ENCODE data around the gene VASH2. TPM values are rescaled to one million over a fixed set of nuclear protein-coding genes. Genes with fewer than 3 reads are reported as not detected.
"Not testable (repeated sequence)": the region's sequence is repeated elsewhere in the genome, so short reads cannot be mapped to it uniquely, and the experiment has no call there.

Gene VASH2
- total RNA-seq, 1 donor from 2014 or later: 4.2 TPM

GRCh38 chr1:212962509-212962908 lies 12.2 kb downstream of the VASH2 start:
- no peaks in the 10 kb centered on the region for H3K4me1 ChIP-seq
- no peak for DNase-seq (ENCODE audit: extremely low spot score in 2 of 2)
- no peaks in the 10 kb centered on the region for H3K9me3 ChIP-seq
- TF ChIP-seq CTCF (IDR thresholded peaks at IDR 0.05): no peak
- no peak for TF ChIP-seq POLR2A (IDR thresholded peaks at IDR 0.05)
- no peak for TF ChIP-seq POLR2AphosphoS5 (IDR thresholded peaks at IDR 0.05; ENCODE audit: insufficient read depth in 1 of 2, low read depth in 1 of 2)
- no peak overlapping the region for H3K4me3 ChIP-seq
- H3K27me3 ChIP-seq: no peaks in the 10 kb centered on the region
- no peak overlapping the region for H3K27ac ChIP-seq
- intact Hi-C loops (cut with DNase I): no loop called here
- no peaks in the 10 kb centered on the region for H3K36me3 ChIP-seq

GRCh38 chr1:212964102-212964501 lies 13.8 kb downstream of the VASH2 start:
- H3K36me3 ChIP-seq: no peaks in the 10 kb centered on the region
- no peak for DNase-seq (ENCODE audit: extremely low spot score in 2 of 2)
- H3K4me3 ChIP-seq: no peak overlapping the region
- no peaks in the 10 kb centered on the region for H3K4me1 ChIP-seq
- H3K27me3 ChIP-seq: no peaks in the 10 kb centered on the region
- no peaks in the 10 kb centered on the region for H3K9me3 ChIP-seq
- intact Hi-C loops (cut with DNase I): no loop called here
- no peak for TF ChIP-seq CTCF (IDR thresholded peaks at IDR 0.05)
- TF ChIP-seq POLR2A (IDR thresholded peaks at IDR 0.05): no peak
- TF ChIP-seq POLR2AphosphoS5 (IDR thresholded peaks at IDR 0.05; ENCODE audit: insufficient read depth in 1 of 2, low read depth in 1 of 2): no peak
- no peak overlapping the region for H3K27ac ChIP-seq

GRCh38 chr1:212964993-212965392 lies 14.7 kb downstream of the VASH2 start:
- DNase-seq (ENCODE audit: extremely low spot score in 2 of 2); H3K9me3 ChIP-seq; intact Hi-C loops (cut with DNase I); H3K4me1 ChIP-seq; H3K27ac ChIP-seq; H3K4me3 ChIP-seq; H3K27me3 ChIP-seq; H3K36me3 ChIP-seq: not testable (repeated sequence)

- intact Hi-C loops (cut with DNase I): no loop called here
These were observed 16.3 kb downstream of the VASH2 start for GRCh38 chr1:212966616-212967015.

GRCh38 chr1:212967801-212968200 lies 17.5 kb downstream of the VASH2 start:
- Histone ChIP-seq H3K4me3 (no peak overlapping the region), H3K4me1 (no peaks in the 10 kb centered on the region), H3K9me3 (no peaks in the 10 kb centered on the region), H3K27me3 (no peaks in the 10 kb centered on the region), H3K27ac (no peak overlapping the region), H3K36me3 (no peaks in the 10 kb centered on the region)
- intact Hi-C loops (cut with DNase I): no loop called here
- DNase-seq (ENCODE audit: extremely low spot score in 2 of 2): no peak
- TF ChIP-seq CTCF (IDR thresholded peaks at IDR 0.05) (no peak), POLR2AphosphoS5 (IDR thresholded peaks at IDR 0.05; ENCODE audit: insufficient read depth in 1 of 2, low read depth in 1 of 2) (no peak), POLR2A (IDR thresholded peaks at IDR 0.05) (no peak)

More at GRCh38 chr1:212966616-212967015, 16.3 kb downstream of the VASH2 start:
- TF ChIP-seq CTCF (IDR thresholded peaks at IDR 0.05): no peak
- no peak for TF ChIP-seq POLR2AphosphoS5 (IDR thresholded peaks at IDR 0.05; ENCODE audit: insufficient read depth in 1 of 2, low read depth in 1 of 2)
- no peak for TF ChIP-seq POLR2A (IDR thresholded peaks at IDR 0.05)
- DNase-seq (ENCODE audit: extremely low spot score in 2 of 2): no peak
- H3K36me3 ChIP-seq: no peaks in the 10 kb centered on the region
- H3K4me1 ChIP-seq: no peaks in the 10 kb centered on the region
- H3K27ac ChIP-seq: no peak overlapping the region
- H3K27me3 ChIP-seq: no peaks in the 10 kb centered on the region
- no peaks in the 10 kb centered on the region for H3K9me3 ChIP-seq
- no peak overlapping the region for H3K4me3 ChIP-seq

Data from vagina (tissue), 2 donors.